CD14-positive monocyte (primary cell): ENCODE measurements around the gene OLIG3. TPM values are rescaled to one million over a fixed set of nuclear protein-coding genes. Genes with fewer than 3 reads are reported as not detected.

Source experiments
- DNase-seq, 3 donors: peaks; one replicate each; pipeline ENCODE4 v3.0.0-alpha.2; 2011 to 2022
- H2AFZ ChIP-seq: 2 replicates; pipeline ENCODE4 v1.6.0; 2012; ENCODE audit warnings: mild to moderate bottlenecking, low read depth, low read length, inconsistent platforms; ENCODE audit not compliant: insufficient read depth, poor library complexity, severe bottlenecking
- H3K27ac ChIP-seq, 2 donors: 1 replicate in 1 of 2; 2 replicates in 1 of 2; pipeline ENCODE4 v1.5.1; 2012 to 2013; ENCODE audit warnings: low read length in 2 of 2, control low read depth in 1 of 2, inconsistent platforms in 1 of 2, low read depth in 1 of 2, mild to moderate bottlenecking in 1 of 2
- H3K27me3 ChIP-seq, 2 donors: one replicate each; pipeline versions ENCODE4 v1.6.0 to v1.6.1; 2011 to 2013; ENCODE audit warnings: low read length in 2 of 2; ENCODE audit not compliant: control insufficient read depth in 2 of 2, insufficient read depth in 2 of 2
- H3K36me3 ChIP-seq, 2 donors: replicated peaks in 1 of 2; 1 replicate in 1 of 2; 2 replicates in 1 of 2; pipeline versions ENCODE4 v1.5.1 to v1.6.1; 2012 to 2013; ENCODE audit warnings: low read length in 2 of 2, control low read depth in 1 of 2, inconsistent platforms in 1 of 2, mild to moderate bottlenecking in 1 of 2; ENCODE audit not compliant: insufficient read depth in 2 of 2, control insufficient read depth in 1 of 2
- H3K4me1 ChIP-seq, 2 donors: 1 replicate in 1 of 2; 2 replicates in 1 of 2; pipeline versions ENCODE4 v1.5.1 to v1.6.1; 2012 to 2013; ENCODE audit warnings: low read length in 2 of 2, control low read depth in 1 of 2, inconsistent platforms in 1 of 2, mild to moderate bottlenecking in 1 of 2, moderate library complexity in 1 of 2; ENCODE audit not compliant: insufficient read depth in 2 of 2, control insufficient read depth in 1 of 2
- H3K4me2 ChIP-seq: replicated peaks from 2 replicates; pipeline ENCODE3; 2012; ENCODE audit warnings: low read length, moderate library complexity, mild to moderate bottlenecking; ENCODE audit not compliant: poor library complexity, severe bottlenecking; ENCODE audit errors: extremely low read depth
- H3K4me3 ChIP-seq, 3 experiments: fragments of 200-600 bp in 1 of 3; sonication (generic) in 1 of 3; replicated peaks in 1 of 3; 1 replicate in 2 of 3; 2 replicates in 1 of 3; pipeline ENCODE4 v1.5.1; 2011 to 2013; ENCODE audit warnings: low read length in 3 of 3, mild to moderate bottlenecking in 3 of 3, control low read depth in 2 of 3, low read depth in 2 of 3, inconsistent platforms in 1 of 3, moderate library complexity in 1 of 3
- H3K79me2 ChIP-seq: 2 replicates; pipeline ENCODE4 v1.6.0; 2012; ENCODE audit warnings: mild to moderate bottlenecking, control low read depth, inconsistent platforms, low read length, moderate library complexity; ENCODE audit not compliant: insufficient read depth
- H3K9ac ChIP-seq: 2 replicates; pipeline ENCODE4 v1.6.0; 2017; ENCODE audit warnings: low read length, mild to moderate bottlenecking; ENCODE audit not compliant: insufficient read depth, poor library complexity, severe bottlenecking
- H3K9me3 ChIP-seq, 2 donors: replicated peaks in 1 of 2; 1 replicate in 1 of 2; 2 replicates in 1 of 2; pipeline versions ENCODE4 v1.5.1 to v1.6.1; 2012 to 2013; ENCODE audit warnings: low read length in 2 of 2, control low read depth in 1 of 2; ENCODE audit not compliant: control insufficient read depth in 1 of 2, insufficient read depth in 1 of 2
- H4K20me1 ChIP-seq: 2 replicates; pipeline ENCODE4 v1.6.0; 2012; ENCODE audit warnings: mild to moderate bottlenecking, low read length, control low read depth, moderate library complexity; ENCODE audit not compliant: insufficient read depth
- H3K27ac Mint-ChIP-seq, 7 donors: one replicate each; pipeline ENCODE4 v1.8.0; 2020; ENCODE audit warnings: mild to moderate bottlenecking in 7 of 7, mixed read lengths in 7 of 7, moderate library complexity in 6 of 7, inconsistent platforms in 2 of 7
- H3K27me3 Mint-ChIP-seq, 3 donors: one replicate each; pipeline ENCODE4 v1.8.0; 2021 to 2022; ENCODE audit warnings: low read depth in 3 of 3, mild to moderate bottlenecking in 3 of 3, mixed read lengths in 3 of 3, moderate library complexity in 3 of 3, inconsistent platforms in 1 of 3
- H3K36me3 Mint-ChIP-seq, 2 donors: one replicate each; pipeline ENCODE4 v1.8.0; 2020; ENCODE audit warnings: mixed read lengths in 2 of 2, inconsistent platforms in 1 of 2, mild to moderate bottlenecking in 1 of 2
- H3K4me1 Mint-ChIP-seq: one replicate; pipeline ENCODE4 v1.8.0; 2020; ENCODE audit warnings: mild to moderate bottlenecking, mixed read lengths
- H3K4me3 Mint-ChIP-seq, 2 donors: one replicate each; pipeline ENCODE4 v1.8.0; 2020; ENCODE audit warnings: mild to moderate bottlenecking in 2 of 2, mixed read lengths in 2 of 2, moderate library complexity in 1 of 2
- H3K9me3 Mint-ChIP-seq, 7 donors: one replicate each; pipeline ENCODE4 v1.8.0; 2020 to 2022; ENCODE audit warnings: mixed read lengths in 7 of 7, mild to moderate bottlenecking in 6 of 7, moderate library complexity in 6 of 7, inconsistent platforms in 2 of 7
- WGBS: methylation state at CpG from one replicate; pipeline ENCODE4 v1.1.5; 2013; ENCODE audit warnings: missing lambda C conversion rate; ENCODE audit not compliant: insufficient coverage; 5-methylcytosine and 5-hydroxymethylcytosine counted together
- intact Hi-C, 2 donors: fragments of 100-400 bp; cut with micrococcal nuclease; formaldehyde crosslinking; loops; one replicate each; pipeline versions ENCODE4 v1.15.0 to v1.15.1; 2023
- polyA plus RNA-seq, 3 donors: library from polyadenylated mRNA; depleted of rRNA in 1 of 3; unstranded in 2 of 3; stranded (reverse) in 1 of 3; fragments of 300-500 nt in 2 of 3; fragments of >200 nt in 1 of 3; fragmentation: Illumina TruSeq in 2 of 3; gene quantifications; 1 replicate in 2 of 3; 2 replicates in 1 of 3; pipeline ENCODE4 v1.2.3, GENCODE V29; 2012 to 2021
- TF ChIP-seq, protein P1 (sequence below): fragments of 200-600 bp; IDR thresholded peaks from one replicate; pipeline ENCODE4 v1.8.0; 2022; ENCODE audit warnings: antibody characterized with exemption, mild to moderate bottlenecking

The OLIG3 gene
- polyA plus RNA-seq, 3 donors = not detected

DNA sequence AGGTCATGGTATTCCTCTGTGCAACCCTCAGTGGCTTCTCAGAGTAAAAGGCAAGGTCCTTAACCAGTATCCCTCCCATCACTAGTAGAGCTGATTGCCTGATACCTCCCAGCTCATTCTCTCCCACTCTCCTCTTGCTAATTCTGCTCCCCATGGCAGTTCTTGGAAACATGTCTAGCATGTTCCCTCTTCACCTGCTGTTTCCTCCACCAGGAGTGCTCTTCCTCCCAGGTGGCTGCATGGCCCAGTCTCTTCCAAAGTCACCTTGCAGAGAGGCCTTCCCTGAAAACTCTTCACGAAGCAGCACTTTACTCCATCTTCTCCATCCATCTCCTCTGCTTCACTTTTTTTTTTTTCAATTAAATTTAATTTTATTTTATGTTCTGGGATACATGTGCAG is 36.2 kb upstream of the OLIG3 start:
- Histone ChIP-seq H3K36me3 (no peaks in the 10 kb centered on the region), H3K4me3 (no peak overlapping the region), H2AFZ (no peak overlapping the region), H4K20me1 (no peaks in the 10 kb centered on the region), H3K4me2 (no peak overlapping the region), H3K79me2 (no peaks in the 10 kb centered on the region), H3K27me3 (peaks cover 19 to 20% of the 10 kb centered on the region in 2 donors), H3K9me3 (peaks cover 4 to 12% of the 10 kb centered on the region in 2 donors), H3K27ac (no peak overlapping the region), H3K9ac (no peak overlapping the region), H3K4me1 (no peaks in the 10 kb centered on the region)
- TF ChIP-seq, protein P1, sequence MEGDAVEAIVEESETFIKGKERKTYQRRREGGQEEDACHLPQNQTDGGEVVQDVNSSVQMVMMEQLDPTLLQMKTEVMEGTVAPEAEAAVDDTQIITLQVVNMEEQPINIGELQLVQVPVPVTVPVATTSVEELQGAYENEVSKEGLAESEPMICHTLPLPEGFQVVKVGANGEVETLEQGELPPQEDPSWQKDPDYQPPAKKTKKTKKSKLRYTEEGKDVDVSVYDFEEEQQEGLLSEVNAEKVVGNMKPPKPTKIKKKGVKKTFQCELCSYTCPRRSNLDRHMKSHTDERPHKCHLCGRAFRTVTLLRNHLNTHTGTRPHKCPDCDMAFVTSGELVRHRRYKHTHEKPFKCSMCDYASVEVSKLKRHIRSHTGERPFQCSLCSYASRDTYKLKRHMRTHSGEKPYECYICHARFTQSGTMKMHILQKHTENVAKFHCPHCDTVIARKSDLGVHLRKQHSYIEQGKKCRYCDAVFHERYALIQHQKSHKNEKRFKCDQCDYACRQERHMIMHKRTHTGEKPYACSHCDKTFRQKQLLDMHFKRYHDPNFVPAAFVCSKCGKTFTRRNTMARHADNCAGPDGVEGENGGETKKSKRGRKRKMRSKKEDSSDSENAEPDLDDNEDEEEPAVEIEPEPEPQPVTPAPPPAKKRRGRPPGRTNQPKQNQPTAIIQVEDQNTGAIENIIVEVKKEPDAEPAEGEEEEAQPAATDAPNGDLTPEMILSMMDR = no peak
- no peaks in the 10 kb centered on the region for H3K4me1 Mint-ChIP-seq
- peaks cover 19 to 28% (median 26%) of the 10 kb centered on the region in 3 donors for H3K27me3 Mint-ChIP-seq
- no peak overlapping the region for H3K27ac Mint-ChIP-seq
- no peaks in the 10 kb centered on the region for H3K36me3 Mint-ChIP-seq
- WGBS = no CpG with 5 or more reads among the region's 1 CpG
- no peak overlapping the region for H3K4me3 Mint-ChIP-seq
- H3K9me3 Mint-ChIP-seq = peaks cover 3 to 12% (median 6%) of the 10 kb centered on the region in 7 donors
- DNase-seq = no peak
- intact Hi-C loops = no loop called here

- DNase-seq = no peak
- no peak overlapping the region for H3K27ac ChIP-seq
- H3K9me3 ChIP-seq = peaks cover 4 to 12% of the 10 kb centered on the region in 2 donors
- TF ChIP-seq, protein P1 = no peak
- intact Hi-C loops = no loop called here
- no peak overlapping the region for H3K27ac Mint-ChIP-seq
- H3K27me3 Mint-ChIP-seq = peaks cover 30 to 52% (median 41%) of the 10 kb centered on the region in 3 donors
- no peak overlapping the region for H2AFZ ChIP-seq
- H3K36me3 Mint-ChIP-seq = no peaks in the 10 kb centered on the region
- H4K20me1 ChIP-seq = no peaks in the 10 kb centered on the region
- H3K9me3 Mint-ChIP-seq = peaks cover 5 to 12% (median 6%) of the 10 kb centered on the region in 7 donors
- 67% methylated on average over 1 of the region's 7 CpGs for WGBS
- no peaks in the 10 kb centered on the region for H3K79me2 ChIP-seq
- peaks cover 45 to 46% of the 10 kb centered on the region in 2 donors for H3K27me3 ChIP-seq
- no peak overlapping the region for H3K9ac ChIP-seq
- H3K4me3 Mint-ChIP-seq = no peak overlapping the region
- no peaks in the 10 kb centered on the region for H3K4me1 Mint-ChIP-seq
- H3K4me1 ChIP-seq = no peaks in the 10 kb centered on the region
- H3K4me2 ChIP-seq = no peak overlapping the region
- H3K36me3 ChIP-seq = no peaks in the 10 kb centered on the region
- H3K4me3 ChIP-seq = no peak overlapping the region
Measured at GRCh38 chr6:137522831-137523230, 28.6 kb upstream of the OLIG3 start.
